K562 (cell line): ENCODE results near the gene EPOP. TPM values are rescaled to one million over a fixed set of nuclear protein-coding genes. Genes with fewer than 3 reads are reported as not detected.

Source experiments
- ARID3A ChIP-seq: IDR thresholded peaks from 2 replicates; pipeline ENCODE4 v1.6.1; 2012; ENCODE audit warnings: low read depth, low read length, improper control_type of control experiment, borderline replicate concordance
- CBFA2T3 ChIP-seq: fragments of 450-650 bp; IDR thresholded peaks from 2 replicates; pipeline ENCODE4 v1.6.1; 2017
- CHD2 ChIP-seq: IDR thresholded peaks from 2 replicates; pipeline ENCODE4 v1.6.1; 2011; ENCODE audit warnings: low read depth, low read length
- CREB5 ChIP-seq: fragments of 250-450 bp; sonication (Bioruptor Pico); IDR thresholded peaks from 2 replicates; pipeline ENCODE4 v1.5.0; 2020; ENCODE audit warnings: mild to moderate bottlenecking
- ELF4 ChIP-seq: fragments of 450-650 bp; formaldehyde crosslinking; IDR thresholded peaks from 2 replicates; pipeline ENCODE4 v1.4.0; 2022; ENCODE audit warnings: missing genetic modification characterization
- HCFC1 ChIP-seq: IDR thresholded peaks from 2 replicates; pipeline ENCODE4 v1.6.1; 2012; ENCODE audit warnings: low read depth, low read length, improper control_type of control experiment
- HMBOX1 ChIP-seq: sonication (generic); IDR thresholded peaks from 2 replicates; pipeline ENCODE4 v1.6.1; 2016
- KAT7 ChIP-seq: sonication (generic); formaldehyde crosslinking; IDR thresholded peaks from 2 replicates; pipeline ENCODE4 v1.8.0; 2022; ENCODE audit warnings: missing genetic modification reagents, mild to moderate bottlenecking, borderline replicate concordance
- MED1 ChIP-seq: sonication (generic); formaldehyde crosslinking; IDR thresholded peaks from 2 replicates; pipeline ENCODE4 v1.8.1; 2023; ENCODE audit warnings: missing genetic modification reagents, borderline replicate concordance
- POLR2A ChIP-seq: fragments of 450-650 bp; conservative IDR thresholded peaks from 2 replicates; pipeline ENCODE4 v1.6.1; 2016
- RBM34 ChIP-seq: fragments of 200-400 bp; formaldehyde crosslinking; IDR thresholded peaks from 2 replicates; pipeline ENCODE4 v1.6.1; 2018; ENCODE audit warnings: low read length, borderline replicate concordance; ENCODE audit not compliant: insufficient read depth
- TBL1XR1 ChIP-seq, 2 experiments: IDR thresholded peaks; 2 replicates each; pipeline ENCODE4 v1.6.1; 2012; ENCODE audit warnings: improper control_type of control experiment in 2 of 2, low read length in 2 of 2, mild to moderate bottlenecking in 1 of 2
- ZNF639 ChIP-seq, 2 experiments: fragments of 200-800 bp in 1 of 2; sonication (Bioruptor generic) in 1 of 2; sonication (generic) in 1 of 2; formaldehyde crosslinking in 1 of 2; IDR thresholded peaks in 1 of 2; conservative IDR thresholded peaks in 1 of 2; 2 replicates each; pipeline versions ENCODE4 v1.5.0 to v1.6.1; 2016 to 2020; ENCODE audit warnings: missing compliant biosample characterization in 1 of 2, missing genetic modification characterization in 1 of 2, missing genetic modification reagents in 1 of 2
- ZNF780A ChIP-seq: fragments of 250-450 bp; sonication (Bioruptor Pico); IDR thresholded peaks from 2 replicates; pipeline ENCODE4 v1.5.0; 2021; ENCODE audit warnings: mild to moderate bottlenecking
- polyA plus RNA-seq, 8 experiments: library from polyadenylated mRNA; depleted of rRNA in 4 of 8; stranded (reverse) in 5 of 8; unstranded in 3 of 8; fragments of >200 nt; fragmentation: Nextera tagmentation in 2 of 8; fragmentation: Illumina TruSeq in 1 of 8; extraction: Ambion mirVana in 2 of 8; extraction: Trizol in 1 of 8; gene quantifications; 2 replicates each; pipeline versions ENCODE4 v1.2.1 to v1.2.3, GENCODE V29; 2011 to 2014; ENCODE audit warnings: inconsistent platforms in 1 of 8, missing spikeins in 1 of 8
- total RNA-seq, 7 experiments: library from RNA; depleted of rRNA in 6 of 7; stranded (reverse); fragments of >200 nt in 6 of 7; fragmentation: Illumina TruSeq in 2 of 7; extraction: Trizol in 2 of 7; gene quantifications; 2 replicates each; pipeline versions ENCODE4 v1.2.1 to v1.2.3, GENCODE V29; 2011 to 2021; ENCODE audit warnings: low replicate concordance in 1 of 7
- TF ChIP-seq, protein P1 (sequence below): fragments of 450-650 bp; formaldehyde crosslinking; IDR thresholded peaks from 2 replicates; pipeline ENCODE4 v1.4.0; 2022; ENCODE audit warnings: mild to moderate bottlenecking, moderate library complexity
- TF ChIP-seq, protein P2 (sequence below): sonication (generic); formaldehyde crosslinking; IDR thresholded peaks from 2 replicates; pipeline ENCODE4 v1.8.1; 2022; ENCODE audit warnings: missing genetic modification reagents
- TF ChIP-seq, protein P3 (sequence below): fragments of 250-450 bp; sonication (Bioruptor Pico); IDR thresholded peaks from 2 replicates; pipeline ENCODE4 v1.8.0; 2022; ENCODE audit warnings: inconsistent platforms

The EPOP gene
- total and polyA plus RNA-seq, 9 of the 15 experiments (the other 6 are each of a cell fraction or from before 2014, with no cell fraction given): 0.41 to 10.6 (median 4.6) TPM

DNA sequence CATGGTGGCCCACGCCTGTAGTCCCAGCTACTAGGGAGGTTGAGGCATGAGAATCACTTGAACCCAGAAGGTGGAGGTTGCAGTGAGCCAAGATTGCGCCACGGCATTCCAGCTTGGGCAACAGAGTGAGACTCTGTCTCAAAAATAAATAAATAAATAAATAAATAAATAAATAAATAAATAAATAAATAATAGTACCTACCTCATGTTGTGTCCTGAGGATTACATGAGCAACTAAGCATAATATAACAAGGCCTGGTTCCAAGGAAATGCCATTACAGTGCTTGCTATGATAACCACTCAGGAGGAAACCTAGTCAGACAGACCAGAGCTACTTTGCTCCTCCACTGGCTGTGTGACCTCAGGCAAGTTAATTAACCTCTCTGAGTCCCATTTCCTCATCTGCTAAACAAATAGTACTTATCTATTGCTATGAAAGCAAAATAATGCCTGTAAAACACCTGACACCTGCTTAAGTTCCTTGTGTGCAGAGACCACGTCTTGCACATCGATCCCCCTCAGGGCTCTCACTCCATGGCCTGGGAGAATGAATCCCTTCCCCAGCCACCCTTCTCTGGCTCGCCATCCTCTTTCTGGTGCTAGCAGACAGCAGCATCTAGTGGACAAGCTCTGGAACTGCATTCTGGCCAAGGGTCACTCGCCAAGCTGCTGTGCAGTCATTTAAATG is 7.5 kb downstream of the EPOP start (continued):
- TF ChIP-seq, protein P1, sequence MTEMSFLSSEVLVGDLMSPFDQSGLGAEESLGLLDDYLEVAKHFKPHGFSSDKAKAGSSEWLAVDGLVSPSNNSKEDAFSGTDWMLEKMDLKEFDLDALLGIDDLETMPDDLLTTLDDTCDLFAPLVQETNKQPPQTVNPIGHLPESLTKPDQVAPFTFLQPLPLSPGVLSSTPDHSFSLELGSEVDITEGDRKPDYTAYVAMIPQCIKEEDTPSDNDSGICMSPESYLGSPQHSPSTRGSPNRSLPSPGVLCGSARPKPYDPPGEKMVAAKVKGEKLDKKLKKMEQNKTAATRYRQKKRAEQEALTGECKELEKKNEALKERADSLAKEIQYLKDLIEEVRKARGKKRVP: no peak
- TF ChIP-seq CREB5 (CRISPR knock-in tag) (no peak), ZNF780A (CRISPR knock-in tag) (no peak), RBM34 (no peak), HMBOX1 (no peak), KAT7 (CRISPR knock-in tag) (no peak), ZNF639 (CRISPR knock-in tag; conservative IDR thresholded peaks at IDR 0.05 in 1 of 2, IDR thresholded peaks at IDR 0.05 in 1 of 2) (no peak), CHD2 (no peak), ELF4 (CRISPR knock-in tag) (no peak), MED1 (CRISPR knock-in tag) (no peak), CBFA2T3 (no peak), ARID3A (no peak), TBL1XR1 (IDR thresholded peaks at IDR 0.05; ENCODE audit: low read length in 2 of 2) (no peak), HCFC1 (0 out of 2 replicates have a peak, but pooled peaks have one; percentile 38), POLR2A (no peak)
- TF ChIP-seq, protein P2, sequence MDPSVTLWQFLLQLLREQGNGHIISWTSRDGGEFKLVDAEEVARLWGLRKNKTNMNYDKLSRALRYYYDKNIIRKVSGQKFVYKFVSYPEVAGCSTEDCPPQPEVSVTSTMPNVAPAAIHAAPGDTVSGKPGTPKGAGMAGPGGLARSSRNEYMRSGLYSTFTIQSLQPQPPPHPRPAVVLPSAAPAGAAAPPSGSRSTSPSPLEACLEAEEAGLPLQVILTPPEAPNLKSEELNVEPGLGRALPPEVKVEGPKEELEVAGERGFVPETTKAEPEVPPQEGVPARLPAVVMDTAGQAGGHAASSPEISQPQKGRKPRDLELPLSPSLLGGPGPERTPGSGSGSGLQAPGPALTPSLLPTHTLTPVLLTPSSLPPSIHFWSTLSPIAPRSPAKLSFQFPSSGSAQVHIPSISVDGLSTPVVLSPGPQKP (CRISPR knock-in tag): no peak
- TF ChIP-seq, protein P3, sequence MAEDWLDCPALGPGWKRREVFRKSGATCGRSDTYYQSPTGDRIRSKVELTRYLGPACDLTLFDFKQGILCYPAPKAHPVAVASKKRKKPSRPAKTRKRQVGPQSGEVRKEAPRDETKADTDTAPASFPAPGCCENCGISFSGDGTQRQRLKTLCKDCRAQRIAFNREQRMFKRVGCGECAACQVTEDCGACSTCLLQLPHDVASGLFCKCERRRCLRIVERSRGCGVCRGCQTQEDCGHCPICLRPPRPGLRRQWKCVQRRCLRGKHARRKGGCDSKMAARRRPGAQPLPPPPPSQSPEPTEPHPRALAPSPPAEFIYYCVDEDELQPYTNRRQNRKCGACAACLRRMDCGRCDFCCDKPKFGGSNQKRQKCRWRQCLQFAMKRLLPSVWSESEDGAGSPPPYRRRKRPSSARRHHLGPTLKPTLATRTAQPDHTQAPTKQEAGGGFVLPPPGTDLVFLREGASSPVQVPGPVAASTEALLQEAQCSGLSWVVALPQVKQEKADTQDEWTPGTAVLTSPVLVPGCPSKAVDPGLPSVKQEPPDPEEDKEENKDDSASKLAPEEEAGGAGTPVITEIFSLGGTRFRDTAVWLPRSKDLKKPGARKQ (CRISPR knock-in tag): no peak
